Measurements from ENCODE around the gene STAM2.
"Not testable (repeated sequence)": the region's sequence is repeated elsewhere in the genome, so short reads cannot be mapped to it uniquely, and the experiment has no call there.

STAM2 gene

GRCh38 chr2:152122161-152122560, 53.4 kb downstream of the STAM2 start:
- TF ChIP-seq CTCF (IDR thresholded peaks at IDR 0.05) = no peak
- Mint-ChIP-seq H3K27me3 (ENCODE audit: low read depth, poor library complexity) (no peaks in the 10 kb centered on the region), H3K4me1 (no peaks in the 10 kb centered on the region), H3K36me3 (ENCODE audit: low read depth) (peaks cover 3% of the 10 kb centered on the region), H3K4me3 (no peak overlapping the region), H3K27ac (no peak overlapping the region), H3K9me3 (no peaks in the 10 kb centered on the region)
- DNase-seq = no peak

- no peak for TF ChIP-seq CTCF (IDR thresholded peaks at IDR 0.05)
- Mint-ChIP-seq H3K4me1 (no peaks in the 10 kb centered on the region), H3K36me3 (ENCODE audit: low read depth) (peaks cover 7% of the 10 kb centered on the region), H3K27ac (no peak overlapping the region), H3K4me3 (no peak overlapping the region), H3K27me3 (ENCODE audit: low read depth, poor library complexity) (no peaks in the 10 kb centered on the region), H3K9me3 (no peaks in the 10 kb centered on the region)
- no peak for DNase-seq
Measured at GRCh38 chr2:152120430-152120829, 55.1 kb downstream of the STAM2 start.

- TF ChIP-seq CTCF (IDR thresholded peaks at IDR 0.05) = no peak
- peak overlapping the region; percentile 49 for H3K27ac Mint-ChIP-seq
- no peaks in the 10 kb centered on the region for H3K4me1 Mint-ChIP-seq
- no peak overlapping the region for H3K4me3 Mint-ChIP-seq
- peaks cover 7% of the 10 kb centered on the region for H3K36me3 Mint-ChIP-seq (ENCODE audit: low read depth)
- no peak for DNase-seq
- no peaks in the 10 kb centered on the region for H3K27me3 Mint-ChIP-seq (ENCODE audit: low read depth, poor library complexity)
- H3K9me3 Mint-ChIP-seq = no peaks in the 10 kb centered on the region
Measured at GRCh38 chr2:152115952-152116351, 59.6 kb downstream of the STAM2 start.

- no peak overlapping the region for H3K27ac Mint-ChIP-seq
- no peaks in the 10 kb centered on the region for H3K9me3 Mint-ChIP-seq
- H3K36me3 Mint-ChIP-seq (ENCODE audit: low read depth) = peaks cover 7% of the 10 kb centered on the region
- peaks cover 2% of the 10 kb centered on the region for H3K27me3 Mint-ChIP-seq (ENCODE audit: low read depth, poor library complexity)
- no peak for TF ChIP-seq CTCF (IDR thresholded peaks at IDR 0.05)
- H3K4me3 Mint-ChIP-seq = no peak overlapping the region
- no peaks in the 10 kb centered on the region for H3K4me1 Mint-ChIP-seq
- DNase-seq = no peak
Measured at GRCh38 chr2:152114366-152114765, 61.2 kb downstream of the STAM2 start.

GRCh38 chr2:152107140-152107539, 68.4 kb downstream of the STAM2 start:
- not testable (repeated sequence) for DNase-seq; H3K27ac Mint-ChIP-seq; H3K4me3 Mint-ChIP-seq; H3K36me3 Mint-ChIP-seq (ENCODE audit: low read depth); H3K4me1 Mint-ChIP-seq; H3K9me3 Mint-ChIP-seq
- H3K27me3 Mint-ChIP-seq (ENCODE audit: low read depth, poor library complexity) = peaks cover 15% of the 10 kb centered on the region

GRCh38 chr2:152106464-152106863, 69.1 kb downstream of the STAM2 start:
- no peak for TF ChIP-seq CTCF (IDR thresholded peaks at IDR 0.05)
- Mint-ChIP-seq H3K4me3 (no peak overlapping the region), H3K27ac (no peak overlapping the region), H3K27me3 (ENCODE audit: low read depth, poor library complexity) (peaks cover 22% of the 10 kb centered on the region), H3K36me3 (ENCODE audit: low read depth) (no peaks in the 10 kb centered on the region), H3K4me1 (no peaks in the 10 kb centered on the region), H3K9me3 (no peaks in the 10 kb centered on the region)
- no peak for DNase-seq

Data from nephron progenitor cell (in vitro differentiated cells).